GM19240 (cell line): ENCODE results near the gene CD63.
"Not testable (repeated sequence)": the region's sequence is repeated elsewhere in the genome, so short reads cannot be mapped to it uniquely, and the experiment has no call there.

Experiments used
- DNase-seq: peaks from one replicate; pipeline ENCODE4 v3.0.0; 2011; ENCODE audit warnings: low spot score; ENCODE audit not compliant: insufficient read length

Gene CD63

GRCh38 chr12:55728939-55729818 is at the start of gene CD63:
Gene CD63, minus strand, starts transcription at chr12:55729009. Its CDS starts 668 bp downstream, at chr12:55728341.
- peak; percentile 79 for DNase-seq

- no peak for DNase-seq
These were observed 49.0 kb upstream of the CD63 start for GRCh38 chr12:55777856-55778255.

- no peak for DNase-seq
These were observed 42.9 kb upstream of the CD63 start for GRCh38 chr12:55771736-55772135.

GRCh38 chr12:55767156-55767555 is 38.3 kb upstream of the CD63 start:
- no peak for DNase-seq

- DNase-seq, result no peak
These were observed 37.0 kb upstream of the CD63 start for GRCh38 chr12:55765736-55766290.

GRCh38 chr12:55762646-55763045 is 33.8 kb upstream of the CD63 start:
- DNase-seq, result no peak

GRCh38 chr12:55760663-55761062 is 31.9 kb upstream of the CD63 start:
- no peak for DNase-seq

GRCh38 chr12:55758575-55758974 is 29.8 kb upstream of the CD63 start:
- DNase-seq, result not testable (repeated sequence)

GRCh38 chr12:55757701-55758100 is 28.9 kb upstream of the CD63 start:
- DNase-seq, result no peak

GRCh38 chr12:55755246-55755645 is 26.4 kb upstream of the CD63 start:
- no peak for DNase-seq

GRCh38 chr12:55748230-55748993 is 19.6 kb upstream of the CD63 start:
- DNase-seq, result no peak

GRCh38 chr12:55746913-55747231 is 18.1 kb upstream of the CD63 start:
- no peak for DNase-seq

GRCh38 chr12:55746174-55746912 is 17.5 kb upstream of the CD63 start:
- DNase-seq, result no peak

- DNase-seq, result no peak
These were observed 16.8 kb upstream of the CD63 start for GRCh38 chr12:55745361-55746173.

GRCh38 chr12:55744340-55745030 is 15.7 kb upstream of the CD63 start:
- no peak for DNase-seq

GRCh38 chr12:55743406-55744339 is 14.9 kb upstream of the CD63 start:
- no peak for DNase-seq

GRCh38 chr12:55742719-55743405 is 14.1 kb upstream of the CD63 start, which contains the start of gene GDF11:
Gene GDF11, plus strand, starts transcription at chr12:55743122. Its CDS starts 195 bp downstream, at chr12:55743317.
- peak; percentile 70 for DNase-seq

- DNase-seq, result no peak
These were observed 13.3 kb upstream of the CD63 start for GRCh38 chr12:55741931-55742680.
